ENCODE measurements around the gene STAC.

The STAC gene, protein sequence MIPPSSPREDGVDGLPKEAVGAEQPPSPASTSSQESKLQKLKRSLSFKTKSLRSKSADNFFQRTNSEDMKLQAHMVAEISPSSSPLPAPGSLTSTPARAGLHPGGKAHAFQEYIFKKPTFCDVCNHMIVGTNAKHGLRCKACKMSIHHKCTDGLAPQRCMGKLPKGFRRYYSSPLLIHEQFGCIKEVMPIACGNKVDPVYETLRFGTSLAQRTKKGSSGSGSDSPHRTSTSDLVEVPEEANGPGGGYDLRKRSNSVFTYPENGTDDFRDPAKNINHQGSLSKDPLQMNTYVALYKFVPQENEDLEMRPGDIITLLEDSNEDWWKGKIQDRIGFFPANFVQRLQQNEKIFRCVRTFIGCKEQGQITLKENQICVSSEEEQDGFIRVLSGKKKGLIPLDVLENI

DNA sequence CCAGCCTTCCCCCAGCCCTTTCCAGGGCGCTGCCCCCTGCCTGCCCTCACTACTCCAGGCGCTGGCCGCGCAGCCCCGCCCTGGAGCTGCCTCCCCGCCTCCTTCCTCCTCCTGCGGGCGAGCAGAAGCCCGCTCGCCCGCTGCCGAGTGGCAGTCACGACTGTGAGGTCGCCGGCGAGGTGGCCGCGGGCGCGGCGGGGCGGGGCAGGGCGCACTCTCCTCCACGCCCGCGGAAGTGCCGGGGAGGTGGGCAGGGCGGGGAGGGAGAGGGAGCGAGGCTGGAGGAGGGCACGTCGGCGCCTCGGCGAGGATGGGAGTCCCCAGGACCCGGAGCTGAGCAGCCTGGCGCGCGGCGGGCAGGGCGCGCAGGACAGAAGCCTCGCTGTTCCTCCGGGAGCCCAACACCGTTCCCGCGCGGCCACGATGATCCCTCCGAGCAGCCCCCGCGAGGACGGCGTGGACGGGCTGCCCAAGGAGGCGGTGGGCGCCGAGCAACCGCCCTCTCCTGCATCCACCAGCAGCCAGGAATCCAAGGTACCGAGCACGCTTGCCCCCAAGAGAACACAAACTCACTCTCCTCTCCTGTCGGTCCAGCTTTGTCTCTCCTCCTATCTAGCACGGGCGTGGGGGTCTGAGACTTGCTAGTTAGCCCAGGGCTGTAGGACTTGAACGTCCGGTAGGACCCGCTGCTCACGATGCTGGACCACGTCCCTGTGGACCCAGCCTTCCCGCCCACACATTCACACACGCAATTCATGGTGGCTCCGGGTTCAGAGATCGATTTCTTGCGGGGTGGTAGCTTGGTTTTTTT, at the start of gene STAC:
Gene STAC (plus strand): TSS at position 284 of the 811 bp plus-strand sequence. CDS start 140 bp downstream, at position 424.
- POLR2A ChIA-PET: no interaction called here
- TF ChIP-seq, protein P1, sequence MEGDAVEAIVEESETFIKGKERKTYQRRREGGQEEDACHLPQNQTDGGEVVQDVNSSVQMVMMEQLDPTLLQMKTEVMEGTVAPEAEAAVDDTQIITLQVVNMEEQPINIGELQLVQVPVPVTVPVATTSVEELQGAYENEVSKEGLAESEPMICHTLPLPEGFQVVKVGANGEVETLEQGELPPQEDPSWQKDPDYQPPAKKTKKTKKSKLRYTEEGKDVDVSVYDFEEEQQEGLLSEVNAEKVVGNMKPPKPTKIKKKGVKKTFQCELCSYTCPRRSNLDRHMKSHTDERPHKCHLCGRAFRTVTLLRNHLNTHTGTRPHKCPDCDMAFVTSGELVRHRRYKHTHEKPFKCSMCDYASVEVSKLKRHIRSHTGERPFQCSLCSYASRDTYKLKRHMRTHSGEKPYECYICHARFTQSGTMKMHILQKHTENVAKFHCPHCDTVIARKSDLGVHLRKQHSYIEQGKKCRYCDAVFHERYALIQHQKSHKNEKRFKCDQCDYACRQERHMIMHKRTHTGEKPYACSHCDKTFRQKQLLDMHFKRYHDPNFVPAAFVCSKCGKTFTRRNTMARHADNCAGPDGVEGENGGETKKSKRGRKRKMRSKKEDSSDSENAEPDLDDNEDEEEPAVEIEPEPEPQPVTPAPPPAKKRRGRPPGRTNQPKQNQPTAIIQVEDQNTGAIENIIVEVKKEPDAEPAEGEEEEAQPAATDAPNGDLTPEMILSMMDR (IDR thresholded peaks at IDR 0.05; ENCODE audit: control extremely low read depth, extremely low read depth, low read depth, missing control alignments): no peak
- CTCF ChIA-PET: no interaction called here
- no peak for DNase-seq (ENCODE audit: extremely low spot score)

DNA sequence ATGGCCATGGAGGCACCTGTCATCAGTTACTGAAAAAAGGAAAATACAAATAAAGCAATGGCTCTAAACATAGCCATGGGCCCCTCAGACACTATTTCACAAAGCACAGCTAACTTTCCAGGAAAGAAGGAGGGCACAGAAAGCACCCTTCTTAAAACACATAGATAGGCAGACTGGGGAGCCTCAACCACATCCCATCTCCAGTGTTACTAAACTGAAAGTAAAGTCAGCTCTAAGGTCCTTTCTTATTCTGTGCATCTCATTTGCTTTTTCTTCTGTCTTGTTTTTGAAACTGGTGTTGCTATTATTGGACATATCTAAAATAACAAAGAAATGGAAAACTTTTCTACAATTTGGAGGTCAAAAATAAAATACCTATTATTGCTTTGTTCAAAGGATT, 48.2 kb upstream of the STAC start:
- ChIA-PET CTCF (no interaction called here), POLR2A (no interaction called here)
- TF ChIP-seq, protein P1 (IDR thresholded peaks at IDR 0.05; ENCODE audit: control extremely low read depth, extremely low read depth, low read depth, missing control alignments): no peak
- DNase-seq (ENCODE audit: extremely low spot score): no peak

DNA sequence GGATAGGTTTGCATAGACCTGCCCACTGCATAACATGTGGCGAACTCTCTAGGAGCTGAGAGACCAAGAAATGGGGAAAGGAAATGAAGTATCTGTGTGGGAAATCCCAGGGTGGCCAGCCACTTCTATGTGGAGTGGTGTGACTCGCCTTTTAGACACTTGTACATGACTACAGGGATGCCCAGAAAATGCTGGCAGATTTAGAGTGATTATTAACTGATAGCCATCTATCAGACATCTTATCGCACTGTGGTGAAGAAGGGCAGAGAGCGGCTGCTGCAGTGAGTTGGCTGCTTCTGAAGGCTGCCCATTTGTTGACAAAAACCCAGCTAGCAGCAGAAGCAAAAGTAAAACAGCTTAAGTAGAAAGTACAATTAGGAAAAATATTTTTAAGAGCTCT, 18.1 kb upstream of the STAC start:
- ChIA-PET POLR2A (no interaction called here), CTCF (no interaction called here)
- TF ChIP-seq, protein P1 (IDR thresholded peaks at IDR 0.05; ENCODE audit: control extremely low read depth, extremely low read depth, low read depth, missing control alignments): no peak
- DNase-seq (ENCODE audit: extremely low spot score): no peak

- CTCF ChIA-PET: interaction anchor here (1.4 to 1.5 kb wide), 2 partner anchors 8 to 14 kb away, joined by 4 read pairs; no protein-coding TSS in a partner anchor
Observed at GRCh38 chr3:36362973-36363372, 17.3 kb upstream of the STAC start.

GRCh38 chr3:36364260-36364659, 16.0 kb upstream of the STAC start:
- POLR2A ChIA-PET: no interaction called here
- CTCF ChIA-PET: interaction anchor here (1.0 to 1.5 kb wide), 3 partner anchors 8 to 13 kb away, joined by 3 to 4 read pairs (median 4); no protein-coding TSS in a partner anchor

More at GRCh38 chr3:36362973-36363372, 17.3 kb upstream of the STAC start:
- DNase-seq (ENCODE audit: extremely low spot score): no peak
- TF ChIP-seq, protein P1 (IDR thresholded peaks at IDR 0.05; ENCODE audit: control extremely low read depth, extremely low read depth, low read depth, missing control alignments): no peak
- POLR2A ChIA-PET: no interaction called here

DNA sequence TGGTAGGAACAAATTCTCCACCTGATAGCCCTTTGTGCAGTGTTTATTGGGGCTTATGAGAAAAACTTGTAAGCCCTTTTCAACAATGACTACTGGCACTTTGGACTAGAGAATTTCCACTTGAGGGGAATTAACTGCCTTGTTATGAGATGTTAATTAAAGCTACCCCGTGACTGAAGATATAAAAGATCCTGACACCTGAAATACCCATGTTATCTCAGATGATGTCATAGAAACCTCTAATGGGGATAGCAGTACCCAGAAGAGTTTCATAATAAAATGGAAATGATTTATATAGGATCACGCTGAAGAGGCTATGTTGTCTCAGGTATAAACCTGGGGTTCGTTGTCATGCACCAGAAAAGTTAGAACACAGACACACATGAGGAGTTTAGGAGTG, 14.5 kb upstream of the STAC start:
- ChIA-PET POLR2A (no interaction called here), CTCF (no interaction called here)
- DNase-seq (ENCODE audit: extremely low spot score): no peak
- TF ChIP-seq, protein P1 (IDR thresholded peaks at IDR 0.05; ENCODE audit: control extremely low read depth, extremely low read depth, low read depth, missing control alignments): no peak

More at GRCh38 chr3:36364260-36364659, 16.0 kb upstream of the STAC start:
- TF ChIP-seq, protein P1 (IDR thresholded peaks at IDR 0.05; ENCODE audit: control extremely low read depth, extremely low read depth, low read depth, missing control alignments): no peak
- DNase-seq (ENCODE audit: extremely low spot score): no peak

Measured in GM10248 (cell line).